DND-41 (cell line): Measurements from ENCODE around the gene GTF2IRD1.

Experiments used
- ATAC-seq: fragments of 200-7000 bp; cut with Tn5 transposase; 3 replicates; pipeline ENCODE4 v1.9.1; 2021; ENCODE audit warnings: low read depth; ENCODE audit not compliant: insufficient read depth
- DNase-seq: peaks from one replicate; pipeline ENCODE4 v3.0.0-alpha.2; 2020
- H2AFZ ChIP-seq: 2 replicates; pipeline ENCODE4 v1.6.0; 2012; ENCODE audit warnings: low read depth, low read length
- H3K27ac ChIP-seq: 2 replicates; pipeline ENCODE4 v1.5.1; 2012; ENCODE audit warnings: low read length, inconsistent platforms
- H3K27me3 ChIP-seq: fragments of 200-600 bp; sonication (generic); 2 replicates; pipeline ENCODE4 v1.6.0; 2012; ENCODE audit warnings: low read length, mild to moderate bottlenecking, inconsistent platforms; ENCODE audit not compliant: insufficient read depth, poor library complexity
- H3K36me3 ChIP-seq: 2 replicates; pipeline ENCODE4 v1.5.1; 2012; ENCODE audit warnings: low read length, inconsistent platforms; ENCODE audit not compliant: insufficient read depth
- H3K4me1 ChIP-seq: 2 replicates; pipeline ENCODE4 v1.5.1; 2012; ENCODE audit warnings: mild to moderate bottlenecking, low read length; ENCODE audit not compliant: insufficient read depth
- H3K4me2 ChIP-seq: 2 replicates; pipeline ENCODE4 v1.6.0; 2012; ENCODE audit warnings: mild to moderate bottlenecking, moderate library complexity, low read length, inconsistent platforms; ENCODE audit not compliant: insufficient read depth
- H3K4me3 ChIP-seq, 2 experiments: fragments of 200-600 bp in 1 of 2; shearing (Covaris generic) in 1 of 2; 2 replicates each; pipeline ENCODE4 v1.5.1; 2012 to 2016; ENCODE audit warnings: inconsistent platforms in 2 of 2, low read length in 2 of 2, mild to moderate bottlenecking in 2 of 2, low read depth in 1 of 2, moderate library complexity in 1 of 2
- H3K79me2 ChIP-seq: 2 replicates; pipeline ENCODE4 v1.6.0; 2012; ENCODE audit warnings: low read length, inconsistent platforms; ENCODE audit not compliant: insufficient read depth
- H3K9ac ChIP-seq: 2 replicates; pipeline ENCODE4 v1.6.0; 2012; ENCODE audit warnings: low read depth, mild to moderate bottlenecking, inconsistent platforms, low read length, moderate library complexity
- H3K9me3 ChIP-seq: 2 replicates; pipeline ENCODE4 v1.5.1; 2012; ENCODE audit warnings: low read length, moderate library complexity, mild to moderate bottlenecking, inconsistent platforms; ENCODE audit not compliant: insufficient read depth, severe bottlenecking
- H4K20me1 ChIP-seq: 2 replicates; pipeline ENCODE4 v1.6.0; 2012; ENCODE audit warnings: low read length; ENCODE audit not compliant: insufficient read depth
- EZH2 ChIP-seq: IDR thresholded peaks from 3 replicates; pipeline ENCODE4 v1.6.1; 2012; ENCODE audit warnings: borderline replicate concordance, low read depth, mild to moderate bottlenecking, moderate library complexity, low read length, inconsistent platforms; ENCODE audit not compliant: severe bottlenecking
- TF ChIP-seq, protein P1 (sequence below): IDR thresholded peaks from 2 replicates; pipeline ENCODE4 v1.5.1; 2012; ENCODE audit warnings: borderline replicate concordance, low read length, moderate library complexity, mild to moderate bottlenecking; ENCODE audit not compliant: poor library complexity, severe bottlenecking; ENCODE audit errors: extremely low read depth

The GTF2IRD1 gene

DNA sequence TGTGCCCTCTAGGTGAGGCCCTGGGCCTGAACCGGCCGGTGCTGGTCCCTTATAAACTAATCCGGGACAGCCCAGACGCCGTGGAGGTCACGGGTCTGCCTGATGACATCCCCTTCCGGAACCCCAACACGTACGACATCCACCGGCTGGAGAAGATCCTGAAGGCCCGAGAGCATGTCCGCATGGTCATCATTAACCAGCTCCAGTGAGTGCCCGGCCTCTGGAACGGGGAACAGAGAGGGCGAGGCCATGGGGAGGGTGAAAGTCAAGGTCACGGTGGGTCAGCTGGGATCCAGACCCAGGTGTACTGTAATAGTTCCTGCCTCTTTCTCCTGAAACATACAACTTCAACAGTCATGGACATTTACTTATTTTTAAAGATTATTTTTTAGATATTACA lies 137.1 kb downstream of the GTF2IRD1 start:
- H3K9ac ChIP-seq = no peak overlapping the region
- no peak overlapping the region for H2AFZ ChIP-seq
- H3K36me3 ChIP-seq = peaks cover 14% of the 10 kb centered on the region
- no peaks in the 10 kb centered on the region for H3K79me2 ChIP-seq
- H3K4me2 ChIP-seq = no peak overlapping the region
- TF ChIP-seq, protein P1, sequence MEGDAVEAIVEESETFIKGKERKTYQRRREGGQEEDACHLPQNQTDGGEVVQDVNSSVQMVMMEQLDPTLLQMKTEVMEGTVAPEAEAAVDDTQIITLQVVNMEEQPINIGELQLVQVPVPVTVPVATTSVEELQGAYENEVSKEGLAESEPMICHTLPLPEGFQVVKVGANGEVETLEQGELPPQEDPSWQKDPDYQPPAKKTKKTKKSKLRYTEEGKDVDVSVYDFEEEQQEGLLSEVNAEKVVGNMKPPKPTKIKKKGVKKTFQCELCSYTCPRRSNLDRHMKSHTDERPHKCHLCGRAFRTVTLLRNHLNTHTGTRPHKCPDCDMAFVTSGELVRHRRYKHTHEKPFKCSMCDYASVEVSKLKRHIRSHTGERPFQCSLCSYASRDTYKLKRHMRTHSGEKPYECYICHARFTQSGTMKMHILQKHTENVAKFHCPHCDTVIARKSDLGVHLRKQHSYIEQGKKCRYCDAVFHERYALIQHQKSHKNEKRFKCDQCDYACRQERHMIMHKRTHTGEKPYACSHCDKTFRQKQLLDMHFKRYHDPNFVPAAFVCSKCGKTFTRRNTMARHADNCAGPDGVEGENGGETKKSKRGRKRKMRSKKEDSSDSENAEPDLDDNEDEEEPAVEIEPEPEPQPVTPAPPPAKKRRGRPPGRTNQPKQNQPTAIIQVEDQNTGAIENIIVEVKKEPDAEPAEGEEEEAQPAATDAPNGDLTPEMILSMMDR = no peak
- no peak for TF ChIP-seq EZH2
- no peaks in the 10 kb centered on the region for H3K27me3 ChIP-seq
- peaks cover 4% of the 10 kb centered on the region; the same call in 1 of the 2 replicates for H4K20me1 ChIP-seq
- H3K27ac ChIP-seq = no peak overlapping the region
- no peaks in the 10 kb centered on the region for H3K4me1 ChIP-seq
- H3K4me3 ChIP-seq = no peak overlapping the region
- H3K9me3 ChIP-seq = no peaks in the 10 kb centered on the region
- ATAC-seq (no peak), DNase-seq (no peak)

DNA sequence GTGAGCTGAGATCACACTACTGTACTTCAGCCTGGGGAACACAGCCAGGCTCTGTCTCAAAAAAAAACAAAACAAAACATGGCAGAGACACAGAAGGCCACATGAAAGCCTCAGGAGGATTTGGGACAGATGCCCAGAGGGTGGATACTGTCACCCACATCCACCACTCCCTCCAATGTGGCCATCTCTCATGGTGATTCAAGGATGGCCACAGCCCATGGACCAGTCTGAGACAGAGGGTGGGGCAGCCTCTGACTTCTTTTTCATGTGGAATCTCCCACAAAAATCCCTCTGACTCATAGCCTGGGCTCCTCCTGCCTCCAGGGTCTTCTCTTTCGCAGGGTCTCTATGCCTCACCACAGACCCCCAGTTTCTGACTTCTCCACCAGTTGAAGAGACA lies 144.9 kb downstream of the GTF2IRD1 start:
- DNase-seq (no peak), ATAC-seq (no peak)
- Histone ChIP-seq H4K20me1 (no peaks in the 10 kb centered on the region), H3K9me3 (no peaks in the 10 kb centered on the region), H3K27ac (no peak overlapping the region), H3K36me3 (peaks cover 16% of the 10 kb centered on the region), H3K79me2 (no peaks in the 10 kb centered on the region), H3K9ac (no peak overlapping the region), H3K4me3 (no peak overlapping the region), H3K4me2 (no peak overlapping the region), H2AFZ (no peak overlapping the region), H3K4me1 (no peaks in the 10 kb centered on the region), H3K27me3 (no peaks in the 10 kb centered on the region)
- TF ChIP-seq, protein P1 = no peak
- TF ChIP-seq EZH2 = no peak

DNA sequence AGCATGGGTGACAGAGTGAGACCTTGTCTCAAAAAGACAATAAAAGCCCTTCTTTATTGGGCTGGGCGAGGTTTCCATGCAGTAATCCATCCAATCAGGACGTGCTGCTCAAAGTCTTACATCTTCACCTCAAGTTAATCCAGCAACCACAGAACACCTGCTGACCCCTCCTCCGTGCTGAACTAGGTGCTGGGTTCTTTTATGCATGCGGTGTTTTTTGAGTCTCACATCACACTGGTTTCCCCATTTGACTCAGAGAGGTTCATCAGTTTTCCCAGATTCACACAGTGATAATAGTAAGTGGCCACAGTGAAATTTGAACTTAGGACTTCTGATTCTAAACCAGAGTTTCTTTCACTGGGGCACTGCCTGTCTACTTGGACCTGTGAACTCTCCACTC lies 145.5 kb downstream of the GTF2IRD1 start:
- Histone ChIP-seq H3K4me2 (no peak overlapping the region), H3K27me3 (no peaks in the 10 kb centered on the region), H3K27ac (no peak overlapping the region), H2AFZ (no peak overlapping the region), H3K36me3 (peaks cover 15% of the 10 kb centered on the region), H3K79me2 (no peaks in the 10 kb centered on the region), H3K9me3 (no peaks in the 10 kb centered on the region), H3K4me3 (no peak overlapping the region), H3K4me1 (no peaks in the 10 kb centered on the region), H4K20me1 (no peaks in the 10 kb centered on the region), H3K9ac (no peak overlapping the region)
- no peak for TF ChIP-seq EZH2
- ATAC-seq (no peak; the same call in 2 of the 3 replicates), DNase-seq (no peak)

DNA sequence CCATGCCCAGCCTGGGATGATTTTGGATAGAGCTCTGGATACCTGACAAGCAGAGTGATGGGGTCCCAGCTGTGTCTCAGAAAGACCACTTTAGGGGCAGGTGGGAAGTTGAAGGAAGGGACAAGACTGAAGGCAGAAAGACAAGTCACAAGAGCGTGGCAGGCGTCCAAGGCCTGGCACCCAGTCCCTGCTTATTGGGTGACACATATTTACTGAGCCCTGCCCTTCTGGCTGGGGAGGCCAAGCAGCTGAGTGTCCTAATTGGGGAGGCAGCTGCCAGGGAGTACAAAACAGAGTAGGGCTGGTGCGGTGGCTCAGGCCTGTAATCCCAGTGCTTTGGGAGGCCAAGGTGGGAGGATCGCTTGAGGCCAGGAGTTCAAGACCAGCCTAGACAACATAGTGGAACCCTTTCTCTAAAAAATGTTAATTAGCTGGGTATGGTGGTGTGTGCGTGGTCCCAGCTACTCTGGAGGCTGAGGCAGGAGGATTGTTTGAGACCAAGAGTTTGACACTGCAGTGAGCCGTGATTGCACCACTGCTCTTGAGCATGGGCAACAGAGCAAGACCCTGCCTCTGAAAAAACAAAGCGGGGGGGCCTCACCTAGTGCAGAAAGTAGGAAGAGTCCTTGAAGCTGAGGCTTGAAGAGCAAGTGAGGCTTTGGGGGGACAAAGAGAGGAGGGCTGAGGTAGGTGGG lies 150.8 kb downstream of the GTF2IRD1 start:
- H3K36me3 ChIP-seq = peaks cover 3% of the 10 kb centered on the region; the same call in 1 of the 2 replicates
- H2AFZ ChIP-seq = no peak overlapping the region
- ATAC-seq (no peak), DNase-seq (no peak)
- no peaks in the 10 kb centered on the region for H3K9me3 ChIP-seq
- no peak overlapping the region for H3K9ac ChIP-seq
- TF ChIP-seq, protein P1 = no peak
- no peak for TF ChIP-seq EZH2
- H3K79me2 ChIP-seq = no peaks in the 10 kb centered on the region
- no peak overlapping the region for H3K4me3 ChIP-seq
- no peak overlapping the region for H3K4me2 ChIP-seq
- no peaks in the 10 kb centered on the region for H4K20me1 ChIP-seq
- peaks cover 24% of the 10 kb centered on the region for H3K4me1 ChIP-seq
- H3K27me3 ChIP-seq = no peaks in the 10 kb centered on the region
- no peak overlapping the region for H3K27ac ChIP-seq
